ENCODE data around the gene SGPP2.

- no peak for TF ChIP-seq CTCF (conservative IDR thresholded peaks at IDR 0.05; ENCODE audit: low read depth, low read length)
- TF ChIP-seq EZH2 (IDR thresholded peaks at IDR 0.05; ENCODE audit: borderline replicate concordance, low read depth, low read length, poor library complexity, severe bottlenecking) = no peak
Observed at GRCh38 chr2:222418739-222419138, 5.6 kb upstream of the SGPP2 start.
